Tongue (tissue), 2 donors: ENCODE data around the gene EFNA4. TPM values are rescaled to one million over a fixed set of nuclear protein-coding genes. Genes with fewer than 3 reads are reported as not detected.
A peak's percentile ranks its signal among the peaks of the same experiment; 100 is the strongest.

Experiments
- DNase-seq: peaks from one replicate; pipeline ENCODE4 v3.0.0-alpha.2; 2015
- total RNA-seq: library from RNA; depleted of rRNA; stranded (reverse); fragments of >200 nt; gene quantifications from one replicate; pipeline ENCODE4 v1.2.3, GENCODE V29; 2014

Gene EFNA4
- total RNA-seq, 1 donor from 2014 or later, result 5.0 TPM

GRCh38 chr1:155075535-155075934 lies 12.0 kb downstream of the EFNA4 start:
- DNase-seq, result no peak

- DNase-seq, result no peak
These were observed 12.8 kb downstream of the EFNA4 start for GRCh38 chr1:155076371-155076770.

- no peak for DNase-seq
These were observed 13.8 kb downstream of the EFNA4 start for GRCh38 chr1:155077346-155077745.

DNA sequence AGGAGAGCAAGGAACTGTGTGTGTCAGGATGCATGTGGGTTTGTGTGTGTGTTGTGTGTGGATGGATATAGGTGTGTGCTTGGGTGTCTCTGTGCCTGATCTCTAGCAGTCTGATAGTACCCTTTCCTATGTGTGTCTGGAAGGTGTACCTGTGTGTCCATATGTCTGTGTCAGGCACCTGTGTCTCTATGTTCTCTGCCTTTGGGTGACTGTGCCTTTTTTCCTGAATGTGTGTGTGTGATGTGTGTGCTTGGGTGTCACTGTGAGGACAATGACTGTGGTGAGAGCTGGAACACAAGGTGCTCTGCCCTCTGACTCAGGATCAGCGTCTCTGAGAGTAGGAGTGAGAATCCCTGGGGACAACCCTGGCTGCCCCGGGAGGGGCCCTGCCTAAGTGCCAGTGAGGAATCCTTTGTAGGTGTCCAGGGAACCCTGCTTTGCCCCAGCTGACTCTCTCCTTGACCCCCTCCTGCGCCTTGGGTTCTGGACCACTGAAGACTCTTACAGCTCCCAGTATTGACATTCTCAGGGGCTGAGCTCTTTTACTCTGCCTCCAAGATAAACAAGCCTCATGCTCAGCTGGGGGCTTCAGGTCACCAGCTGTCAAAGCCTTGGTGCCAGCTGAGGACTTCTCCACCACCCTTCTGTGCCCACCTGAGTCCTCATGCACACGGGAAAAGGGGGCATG lies 14.4 kb downstream of the EFNA4 start:
- no peak for DNase-seq

- peak; percentile 81 for DNase-seq
These were observed 15.1 kb downstream of the EFNA4 start, which contains the start of gene EFNA3 for GRCh38 chr1:155078469-155079209. Gene EFNA3, plus strand, starts transcription at chr1:155078837. Its CDS starts 105 bp downstream, at chr1:155078942.

DNA sequence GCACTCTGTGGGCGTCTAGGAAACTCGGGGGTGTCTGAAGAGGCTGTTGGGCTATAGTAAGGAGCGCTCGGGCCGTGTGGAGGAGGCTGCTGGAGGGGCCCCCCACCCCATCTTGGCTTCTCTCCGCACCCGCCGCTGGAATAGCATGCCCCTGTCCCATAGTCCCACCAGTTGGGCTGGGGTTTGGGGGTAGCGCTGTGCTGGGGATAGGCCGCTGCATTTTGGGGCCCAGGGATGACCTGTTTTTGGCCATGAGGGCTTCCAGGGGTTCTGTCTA lies 15.6 kb downstream of the EFNA4 start:
- no peak for DNase-seq

DNA sequence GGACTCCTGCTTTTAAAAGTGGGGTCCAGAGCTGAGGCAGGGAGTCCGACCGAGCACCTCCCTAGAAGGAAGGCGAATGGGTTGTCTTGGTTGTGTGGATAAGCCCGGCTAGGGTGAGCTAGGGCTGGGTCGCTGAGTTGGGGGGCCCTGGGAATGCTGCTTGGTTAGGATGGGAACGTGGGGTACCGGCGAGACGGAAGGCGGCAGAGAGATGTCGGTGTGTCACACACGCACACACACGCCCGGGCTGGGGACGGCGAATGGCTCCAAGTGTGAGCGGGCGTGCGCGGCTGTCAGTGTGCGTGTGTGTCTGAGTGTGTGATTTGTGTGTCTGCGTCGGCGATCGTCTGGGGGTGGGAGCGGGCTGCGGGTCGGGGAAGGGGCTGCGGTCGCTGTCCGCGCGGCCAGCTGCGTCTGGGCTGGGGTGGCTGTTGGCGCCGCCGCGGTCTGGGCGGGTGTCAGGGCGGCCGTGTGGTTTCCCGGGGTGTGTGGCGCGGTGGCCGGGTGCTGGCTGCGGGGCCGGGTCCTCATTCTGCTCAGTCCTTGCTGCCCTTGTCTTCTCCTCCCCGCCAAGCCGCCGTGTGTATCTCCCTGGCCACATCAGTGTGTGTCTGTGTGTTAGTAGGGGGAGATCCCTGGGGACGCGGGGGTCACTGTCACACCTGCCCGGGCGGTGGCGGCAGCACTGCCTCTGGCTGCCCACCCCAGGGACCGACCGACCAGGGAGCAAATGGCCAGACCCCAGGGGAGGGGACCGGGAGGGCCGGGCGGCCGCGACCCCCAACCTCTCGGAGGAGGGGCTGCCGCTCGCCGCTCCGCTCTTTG lies 16.2 kb downstream of the EFNA4 start:
- DNase-seq, result no peak

DNA sequence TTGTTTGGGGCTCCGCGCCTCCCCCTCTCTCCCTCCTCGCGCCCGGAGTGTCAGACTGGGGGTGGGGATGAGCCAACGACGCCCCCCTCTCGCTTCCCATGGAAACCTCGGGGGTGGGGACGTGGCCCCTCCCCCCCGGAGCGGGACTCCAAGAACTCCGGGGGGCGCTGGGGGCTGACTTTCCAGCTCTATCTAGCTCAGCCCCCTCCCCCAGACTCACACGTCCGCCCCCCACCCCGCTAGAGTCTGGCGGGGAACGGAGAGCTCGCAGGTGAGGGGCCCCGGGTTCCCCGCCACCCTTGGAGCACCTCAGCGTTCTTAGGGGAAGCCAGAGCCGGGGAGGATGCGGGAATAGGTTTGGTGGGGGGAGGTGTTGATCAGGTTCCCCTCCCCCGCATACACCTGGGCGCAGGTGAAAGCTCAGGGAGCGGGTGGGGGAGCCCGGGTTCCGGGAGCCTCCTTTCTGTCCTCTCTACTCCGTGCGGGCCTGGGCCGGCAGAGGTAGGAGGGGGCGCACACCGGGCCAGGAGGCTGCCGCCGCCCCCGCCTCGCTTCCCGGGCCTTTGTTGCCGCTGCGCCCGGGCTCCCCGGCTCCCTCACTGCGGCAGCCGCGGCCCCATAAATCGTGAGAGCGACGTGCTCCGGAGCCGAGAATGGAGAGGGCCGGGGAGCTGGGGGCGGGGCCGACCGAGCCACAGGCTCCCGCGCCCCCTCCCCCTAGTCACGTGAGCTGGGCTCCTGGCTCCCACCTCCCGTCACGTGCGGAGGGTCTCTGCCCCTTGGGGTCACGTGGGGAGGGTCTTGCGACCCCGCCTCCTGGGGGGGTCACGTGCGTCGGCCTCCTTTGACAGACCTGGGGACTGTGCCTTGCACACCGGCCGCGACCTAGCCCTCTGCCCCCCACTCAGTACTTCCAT lies 17.0 kb downstream of the EFNA4 start:
- peak; percentile 64 for DNase-seq

- DNase-seq, result no peak
These were observed 18.1 kb downstream of the EFNA4 start for GRCh38 chr1:155081472-155082300.

- DNase-seq, result no peak
These were observed 18.9 kb downstream of the EFNA4 start for GRCh38 chr1:155082301-155083051.

DNA sequence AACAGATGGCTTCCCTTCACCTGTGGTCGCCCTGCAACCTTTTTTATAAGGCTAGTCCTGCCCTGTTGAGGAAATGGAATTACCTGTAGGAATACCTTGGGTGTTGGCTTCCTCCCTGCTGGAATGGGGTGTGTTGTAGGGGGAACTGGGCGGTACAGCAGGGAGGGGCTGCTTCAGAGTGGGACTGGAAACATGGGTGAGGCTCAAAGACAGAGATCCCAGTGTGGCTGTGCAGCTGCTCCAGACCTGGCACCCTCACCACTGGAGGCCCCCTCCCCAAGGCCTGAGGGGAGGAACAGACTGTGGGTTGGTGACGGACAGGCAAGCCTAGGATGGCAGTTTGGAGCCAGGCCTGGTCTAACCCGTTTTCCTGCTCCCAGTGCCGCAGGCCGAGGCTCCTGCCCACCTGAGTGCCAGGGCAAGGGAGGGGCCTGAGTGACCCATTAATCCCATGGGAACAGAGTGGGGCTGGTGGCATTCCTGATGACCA lies 19.6 kb downstream of the EFNA4 start:
- no peak for DNase-seq

DNA sequence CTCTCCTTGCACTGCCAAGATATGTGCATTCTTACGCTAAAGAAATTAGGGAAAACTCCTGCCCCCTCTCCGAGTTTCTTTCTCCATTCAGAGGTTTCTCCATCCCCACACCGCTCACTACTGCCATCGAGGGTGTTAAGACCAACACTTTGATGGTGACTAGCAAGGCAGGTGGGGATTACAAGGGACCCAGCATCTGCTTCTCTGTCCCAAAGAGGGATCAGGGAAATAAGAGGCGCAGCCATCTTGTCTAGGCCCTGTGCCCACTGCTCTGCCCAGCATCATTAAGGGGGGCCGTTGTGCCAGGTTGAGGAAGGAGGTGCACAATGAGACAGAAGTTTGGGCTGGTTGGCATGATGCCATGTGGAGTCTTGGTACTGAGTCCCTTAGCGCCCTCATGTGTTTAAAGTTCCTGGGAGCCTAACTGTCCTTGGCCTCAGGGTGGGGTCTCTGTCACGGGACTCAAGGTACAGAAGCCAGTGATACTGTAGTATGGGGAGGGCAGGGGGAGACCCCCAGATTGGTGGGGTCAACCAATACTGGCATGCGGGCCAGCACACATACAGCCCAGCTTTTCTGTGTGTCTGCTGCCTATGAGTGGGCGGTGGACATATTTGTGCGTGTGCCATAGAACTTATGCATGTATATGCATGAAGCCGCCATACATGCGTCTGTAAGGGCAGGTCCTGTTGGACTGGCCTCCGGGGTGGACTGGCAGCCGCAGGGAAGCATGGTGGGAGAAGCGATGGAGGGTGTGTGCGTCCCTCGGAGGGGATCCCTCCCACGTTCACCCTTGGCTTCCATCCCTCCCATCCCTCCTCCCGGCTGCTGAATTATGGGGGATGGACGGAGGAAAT lies 20.6 kb downstream of the EFNA4 start:
- DNase-seq, result peak; percentile 55

GRCh38 chr1:155084722-155085503 lies 21.4 kb downstream of the EFNA4 start:
- DNase-seq, result peak; percentile 99

- peak; percentile 66 for DNase-seq
These were observed 22.1 kb downstream of the EFNA4 start for GRCh38 chr1:155085504-155086127.

DNA sequence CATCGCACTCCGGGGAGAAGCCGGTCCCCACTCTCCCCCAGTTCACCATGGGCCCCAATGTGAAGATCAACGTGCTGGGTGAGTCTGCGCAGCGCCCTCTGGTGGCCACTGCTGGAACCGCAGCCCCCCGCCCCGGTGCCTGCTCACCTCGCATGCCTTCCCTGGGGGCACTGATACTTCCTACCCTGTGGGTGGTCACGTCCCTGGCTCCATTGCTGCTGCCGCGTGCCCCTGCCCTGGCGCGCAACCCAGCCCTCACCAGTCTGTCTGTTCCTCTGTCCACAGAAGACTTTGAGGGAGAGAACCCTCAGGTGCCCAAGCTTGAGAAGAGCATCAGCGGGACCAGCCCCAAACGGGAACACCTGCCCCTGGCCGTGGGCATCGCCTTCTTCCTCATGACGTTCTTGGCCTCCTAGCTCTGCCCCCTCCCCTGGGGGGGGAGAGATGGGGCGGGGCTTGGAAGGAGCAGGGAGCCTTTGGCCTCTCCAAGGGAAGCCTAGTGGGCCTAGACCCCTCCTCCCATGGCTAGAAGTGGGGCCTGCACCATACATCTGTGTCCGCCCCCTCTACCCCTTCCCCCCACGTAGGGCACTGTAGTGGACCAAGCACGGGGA lies 22.7 kb downstream of the EFNA4 start:
- peak; percentile 71 for DNase-seq

- DNase-seq, result no peak
These were observed 23.5 kb downstream of the EFNA4 start for GRCh38 chr1:155086856-155087535.
